ENCODE results near the gene ACTN1. TPM values are rescaled to one million over a fixed set of nuclear protein-coding genes. Genes with fewer than 3 reads are reported as not detected.

ACTN1 gene
- total and polyA plus RNA-seq, 2 experiments from 2014 or later, result 88.0 to 163 TPM

- H3K36me3 ChIP-seq (replicated peaks; ENCODE audit: insufficient read depth, low read depth), result no peaks in the 10 kb centered on the region
- H3K9me3 ChIP-seq (ENCODE audit: low read depth), result no peaks in the 10 kb centered on the region
- H4K20me1 ChIP-seq (ENCODE audit: insufficient read depth, poor library complexity, severe bottlenecking), result no peaks in the 10 kb centered on the region
- H3K4me3 ChIP-seq, result no peak overlapping the region
- H3K9me2 ChIP-seq (replicated peaks; ENCODE audit: insufficient read depth), result no peaks in the 10 kb centered on the region
- H3K4me1 ChIP-seq (ENCODE audit: insufficient read depth), result no peaks in the 10 kb centered on the region
- no peak overlapping the region for H2AFZ ChIP-seq
- no peak for DNase-seq (ENCODE audit: low spot score)
- WGBS (ENCODE audit: low lambda C conversion rate, missing lambda C conversion rate), result 95% methylated on average over 20 of the region's 20 CpGs
- H3K27ac ChIP-seq, result no peak overlapping the region
- no peak overlapping the region for H3K4me2 ChIP-seq
- no peaks in the 10 kb centered on the region for H3K27me3 ChIP-seq
- TF ChIP-seq EZH2 (IDR thresholded peaks at IDR 0.05; ENCODE audit: borderline replicate concordance), result no peak
- TF ChIP-seq EZH2phosphoT487 (IDR thresholded peaks at IDR 0.05; ENCODE audit: low read depth, severe bottlenecking, unreplicated experiment), result no peak
- no peak for TF ChIP-seq CTCF (IDR thresholded peaks at IDR 0.05; ENCODE audit: poor library complexity)
- H3K79me2 ChIP-seq, result no peaks in the 10 kb centered on the region
Observed at GRCh38 chr14:68888025-68888850, 90.9 kb downstream of the ACTN1 start.

GRCh38 chr14:68886109-68886434 lies 93.0 kb downstream of the ACTN1 start:
- 79% methylated on average over 4 of the region's 4 CpGs for WGBS (ENCODE audit: low lambda C conversion rate, missing lambda C conversion rate)
- Histone ChIP-seq H3K79me2 (no peaks in the 10 kb centered on the region), H3K27ac (no peak overlapping the region), H3K4me3 (no peak overlapping the region), H3K4me2 (no peak overlapping the region), H3K36me3 (replicated peaks; ENCODE audit: insufficient read depth, low read depth) (no peaks in the 10 kb centered on the region), H3K27me3 (no peaks in the 10 kb centered on the region), H3K4me1 (ENCODE audit: insufficient read depth) (no peaks in the 10 kb centered on the region), H2AFZ (no peak overlapping the region), H4K20me1 (ENCODE audit: insufficient read depth, poor library complexity, severe bottlenecking) (no peaks in the 10 kb centered on the region), H3K9me3 (ENCODE audit: low read depth) (no peaks in the 10 kb centered on the region), H3K9me2 (replicated peaks; ENCODE audit: insufficient read depth) (no peaks in the 10 kb centered on the region)
- no peak for DNase-seq (ENCODE audit: low spot score)
- TF ChIP-seq EZH2phosphoT487 (IDR thresholded peaks at IDR 0.05; ENCODE audit: low read depth, severe bottlenecking, unreplicated experiment), result no peak
- no peak for TF ChIP-seq EZH2 (IDR thresholded peaks at IDR 0.05; ENCODE audit: borderline replicate concordance)
- no peak for TF ChIP-seq CTCF (IDR thresholded peaks at IDR 0.05; ENCODE audit: poor library complexity)

GRCh38 chr14:68885226-68886108 lies 93.6 kb downstream of the ACTN1 start:
- Histone ChIP-seq H3K27me3 (no peaks in the 10 kb centered on the region), H3K36me3 (replicated peaks; ENCODE audit: insufficient read depth, low read depth) (no peaks in the 10 kb centered on the region), H3K79me2 (no peaks in the 10 kb centered on the region), H2AFZ (no peak overlapping the region), H3K4me2 (no peak overlapping the region), H3K27ac (no peak overlapping the region), H3K4me1 (ENCODE audit: insufficient read depth) (no peaks in the 10 kb centered on the region), H3K4me3 (no peak overlapping the region), H4K20me1 (ENCODE audit: insufficient read depth, poor library complexity, severe bottlenecking) (no peaks in the 10 kb centered on the region), H3K9me3 (ENCODE audit: low read depth) (no peaks in the 10 kb centered on the region), H3K9me2 (replicated peaks; ENCODE audit: insufficient read depth) (no peaks in the 10 kb centered on the region)
- DNase-seq (ENCODE audit: low spot score), result no peak
- TF ChIP-seq EZH2phosphoT487 (IDR thresholded peaks at IDR 0.05; ENCODE audit: low read depth, severe bottlenecking, unreplicated experiment) (no peak), CTCF (IDR thresholded peaks at IDR 0.05; ENCODE audit: poor library complexity) (no peak), EZH2 (IDR thresholded peaks at IDR 0.05; ENCODE audit: borderline replicate concordance) (no peak)
- WGBS (ENCODE audit: low lambda C conversion rate, missing lambda C conversion rate), result 99% methylated on average over 22 of the region's 22 CpGs

Measured in hepatocyte (in vitro differentiated cells).